GM19452 (cell line): ENCODE results near the gene TWSG1.
"Not testable (repeated sequence)": the region's sequence is repeated elsewhere in the genome, so short reads cannot be mapped to it uniquely, and the experiment has no call there.

Source experiments
- ATAC-seq: cut with Tn5 transposase; IDR thresholded peaks from one replicate; pipeline ENCODE4 v1.9.1; 2021; ENCODE audit not compliant: unreplicated experiment

Gene TWSG1

GRCh38 chr18:9449600-9450414, 115.2 kb downstream of the TWSG1 start:
- ATAC-seq = no peak

GRCh38 chr18:9450920-9451319, 116.3 kb downstream of the TWSG1 start:
- not testable (repeated sequence) for ATAC-seq
